Upper lobe of right lung (tissue), 1 donor: ENCODE data around the gene PPP1R11. TPM values are rescaled to one million over a fixed set of nuclear protein-coding genes. Genes with fewer than 3 reads are reported as not detected.
"Not testable (repeated sequence)": the region's sequence is repeated elsewhere in the genome, so short reads cannot be mapped to it uniquely, and the experiment has no call there.

Experiments
- ATAC-seq: fragments of 200-7000 bp; cut with Tn5 transposase; one replicate; pipeline ENCODE4 v1.9.1; 2020; ENCODE audit warnings: mild to moderate bottlenecking, moderate library complexity
- DNase-seq: peaks from one replicate; pipeline ENCODE4 v3.0.0-alpha.2; 2020
- H3K27ac ChIP-seq: fragments of 200-600 bp; one replicate; pipeline ENCODE4 v1.8.0; 2022
- H3K27me3 ChIP-seq: fragments of 200-600 bp; one replicate; pipeline ENCODE4 v1.8.0; 2022; ENCODE audit warnings: mild to moderate bottlenecking
- H3K36me3 ChIP-seq: fragments of 200-600 bp; one replicate; pipeline ENCODE4 v1.8.0; 2022
- H3K4me1 ChIP-seq: fragments of 200-600 bp; one replicate; pipeline ENCODE4 v1.8.0; 2022
- H3K4me3 ChIP-seq: fragments of 200-600 bp; one replicate; pipeline ENCODE4 v1.8.0; 2022; ENCODE audit warnings: mild to moderate bottlenecking
- H3K9me3 ChIP-seq: fragments of 200-600 bp; one replicate; pipeline ENCODE4 v1.8.0; 2022
- intact Hi-C: fragments of 100-400 bp; cut with DNase I; formaldehyde crosslinking; loops from one replicate; pipeline ENCODE4 v1.11.0; 2022
- total RNA-seq: library from RNA; stranded (reverse); fragmentation: NEBNext Ultra II Directional; extraction: Animal tissue kit (Norgen Biotek cat#: 25700); gene quantifications from one replicate; pipeline ENCODE4 v1.2.1, GENCODE V29; 2021
- TF ChIP-seq, protein P1 (sequence below): fragments of 200-600 bp; IDR thresholded peaks from one replicate; pipeline ENCODE4 v1.8.0; 2022; ENCODE audit warnings: antibody characterized with exemption
- donor health status: DM: no; HTN: yes; CAD: no; lungs with severe emphysema.

PPP1R11 gene
- total RNA-seq, 1 donor from 2014 or later: 62.6 TPM

DNA sequence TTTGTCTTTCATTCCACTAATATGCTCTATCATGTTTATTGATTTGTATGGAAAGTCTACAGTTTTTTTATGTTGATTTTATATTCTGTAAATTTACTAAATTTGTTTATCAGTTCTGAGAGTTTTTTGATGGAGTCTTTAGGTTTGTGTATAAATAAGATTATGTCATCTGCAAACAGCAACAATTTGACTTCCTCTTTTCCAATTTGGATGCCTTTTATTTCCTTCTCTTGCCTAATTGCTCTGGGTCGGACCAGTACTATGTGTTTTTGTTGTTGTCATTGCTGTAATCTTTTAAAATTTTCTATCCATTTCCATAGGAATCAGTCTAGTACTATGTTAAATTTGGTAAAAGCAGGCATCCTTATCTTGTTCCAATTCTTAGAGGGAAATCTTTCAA, 37.4 kb upstream of the PPP1R11 start:
- Histone ChIP-seq H3K4me1 (no peaks in the 10 kb centered on the region), H3K9me3 (no peaks in the 10 kb centered on the region), H3K36me3 (no peaks in the 10 kb centered on the region), H3K27ac (no peak overlapping the region), H3K4me3 (no peak overlapping the region), H3K27me3 (no peaks in the 10 kb centered on the region)
- intact Hi-C loops: no loop called here
- no peak for ATAC-seq
- TF ChIP-seq, protein P1, sequence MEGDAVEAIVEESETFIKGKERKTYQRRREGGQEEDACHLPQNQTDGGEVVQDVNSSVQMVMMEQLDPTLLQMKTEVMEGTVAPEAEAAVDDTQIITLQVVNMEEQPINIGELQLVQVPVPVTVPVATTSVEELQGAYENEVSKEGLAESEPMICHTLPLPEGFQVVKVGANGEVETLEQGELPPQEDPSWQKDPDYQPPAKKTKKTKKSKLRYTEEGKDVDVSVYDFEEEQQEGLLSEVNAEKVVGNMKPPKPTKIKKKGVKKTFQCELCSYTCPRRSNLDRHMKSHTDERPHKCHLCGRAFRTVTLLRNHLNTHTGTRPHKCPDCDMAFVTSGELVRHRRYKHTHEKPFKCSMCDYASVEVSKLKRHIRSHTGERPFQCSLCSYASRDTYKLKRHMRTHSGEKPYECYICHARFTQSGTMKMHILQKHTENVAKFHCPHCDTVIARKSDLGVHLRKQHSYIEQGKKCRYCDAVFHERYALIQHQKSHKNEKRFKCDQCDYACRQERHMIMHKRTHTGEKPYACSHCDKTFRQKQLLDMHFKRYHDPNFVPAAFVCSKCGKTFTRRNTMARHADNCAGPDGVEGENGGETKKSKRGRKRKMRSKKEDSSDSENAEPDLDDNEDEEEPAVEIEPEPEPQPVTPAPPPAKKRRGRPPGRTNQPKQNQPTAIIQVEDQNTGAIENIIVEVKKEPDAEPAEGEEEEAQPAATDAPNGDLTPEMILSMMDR: no peak
- DNase-seq: no peak

DNA sequence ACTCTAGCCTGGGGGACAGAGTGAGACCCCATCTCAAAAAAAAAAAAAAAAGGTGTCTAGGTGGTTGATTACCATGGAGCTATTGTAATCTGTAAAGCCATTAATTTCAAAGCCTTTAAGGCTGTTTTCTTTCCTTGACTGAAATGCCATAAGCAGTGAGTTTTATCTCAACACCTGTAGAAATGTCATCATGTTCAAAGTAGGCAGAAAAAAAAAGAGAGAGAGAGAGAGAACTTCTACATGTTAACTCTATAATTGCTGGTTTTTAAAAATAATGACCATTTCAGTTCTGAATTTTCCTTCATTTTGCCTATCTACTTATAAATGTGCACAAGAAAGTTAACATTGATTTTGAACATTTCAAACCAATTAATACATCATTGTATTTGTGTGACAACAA, 35.6 kb upstream of the PPP1R11 start:
- Histone ChIP-seq H3K36me3 (no peaks in the 10 kb centered on the region), H3K27me3 (no peaks in the 10 kb centered on the region), H3K27ac (no peak overlapping the region), H3K4me1 (no peaks in the 10 kb centered on the region), H3K9me3 (no peaks in the 10 kb centered on the region), H3K4me3 (no peak overlapping the region)
- no peak for ATAC-seq
- DNase-seq: no peak
- TF ChIP-seq, protein P1: no peak
- intact Hi-C loops: no loop called here

DNA sequence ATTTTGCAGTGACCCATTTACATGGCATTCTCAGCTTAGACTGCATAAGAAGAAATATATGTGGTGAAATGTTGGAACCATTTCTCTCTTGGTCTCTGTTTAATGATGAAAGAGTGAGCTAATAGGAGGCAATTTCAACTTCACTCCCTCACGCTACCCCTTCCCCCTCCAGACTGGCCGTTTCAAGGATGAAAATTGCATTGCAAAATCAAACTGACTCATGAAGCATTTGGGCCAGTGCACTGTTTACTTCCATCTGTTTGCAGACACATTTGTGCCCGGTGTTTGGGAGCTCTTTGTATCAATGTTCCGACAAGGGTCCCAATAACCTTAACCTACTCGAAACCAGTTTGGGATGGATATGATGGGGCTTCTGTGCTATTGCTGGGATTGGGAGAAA, 33.6 kb upstream of the PPP1R11 start:
- H3K27ac ChIP-seq, H3K4me3 ChIP-seq, H3K4me1 ChIP-seq, DNase-seq, H3K27me3 ChIP-seq, H3K36me3 ChIP-seq, intact Hi-C loops, H3K9me3 ChIP-seq: not testable (repeated sequence)
- ATAC-seq: peak; percentile 83

DNA sequence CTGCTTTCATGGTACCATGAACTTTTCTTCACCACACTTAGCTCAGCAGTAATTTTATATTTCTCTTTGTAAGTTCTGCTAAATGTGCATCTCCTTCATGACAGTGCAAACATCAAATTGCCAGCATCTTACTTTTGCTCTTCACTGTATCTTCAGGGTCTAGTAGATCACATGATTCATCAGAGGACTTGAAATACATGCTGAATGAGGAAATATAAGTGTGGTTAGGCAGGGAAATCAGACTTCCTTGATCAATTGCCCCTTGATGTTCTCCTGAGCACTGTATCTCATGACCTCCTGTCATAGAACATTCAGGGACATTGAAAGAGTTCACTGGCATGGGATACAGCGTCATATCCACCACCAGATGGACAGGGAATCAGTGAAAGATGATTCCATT, 31.2 kb upstream of the PPP1R11 start:
- Histone ChIP-seq H3K27ac (no peak overlapping the region), H3K4me1 (no peaks in the 10 kb centered on the region), H3K4me3 (no peak overlapping the region), H3K27me3 (no peaks in the 10 kb centered on the region), H3K36me3 (no peaks in the 10 kb centered on the region), H3K9me3 (no peaks in the 10 kb centered on the region)
- intact Hi-C loops: no loop called here
- DNase-seq: no peak
- peak; percentile 50 for ATAC-seq
- TF ChIP-seq, protein P1: no peak

DNA sequence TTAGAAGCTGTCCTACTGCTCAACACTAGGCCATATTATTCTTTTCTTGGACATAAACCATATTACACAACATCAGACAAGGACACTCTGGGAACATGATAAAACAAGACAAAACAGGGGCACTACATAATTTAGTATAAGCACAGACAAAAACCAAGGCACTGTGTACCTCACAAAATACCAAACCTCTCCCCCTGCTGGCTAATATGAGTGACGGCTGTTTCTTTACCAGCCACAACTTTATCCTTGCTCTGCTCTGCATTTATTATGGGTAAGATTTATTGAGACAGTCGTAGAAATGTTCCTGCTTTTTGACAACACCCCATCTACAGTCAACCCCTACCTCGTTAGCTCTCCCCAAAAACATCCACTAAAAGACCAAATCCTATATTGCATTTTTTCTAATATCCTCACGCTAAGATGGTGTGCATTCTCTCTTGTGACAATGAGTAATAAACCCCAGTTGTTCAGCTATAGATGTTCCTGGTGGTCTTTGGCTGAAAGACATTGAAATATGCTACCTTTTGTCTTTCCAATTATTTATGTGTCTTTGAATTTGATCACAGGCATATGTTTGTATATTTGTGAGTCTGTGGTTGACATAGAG, 29.7 kb upstream of the PPP1R11 start:
- peak; percentile 75 for ATAC-seq
- TF ChIP-seq, protein P1: peak; percentile 52
- intact Hi-C loops: no loop called here
- no peak for DNase-seq
- H3K27me3 ChIP-seq: no peaks in the 10 kb centered on the region
- H3K36me3 ChIP-seq: no peaks in the 10 kb centered on the region
- H3K27ac ChIP-seq: no peak overlapping the region
- no peaks in the 10 kb centered on the region for H3K9me3 ChIP-seq
- H3K4me1 ChIP-seq: no peaks in the 10 kb centered on the region
- no peak overlapping the region for H3K4me3 ChIP-seq

GRCh38 chr6:30041221-30041620, 25.8 kb upstream of the PPP1R11 start:
- TF ChIP-seq, protein P1: no peak
- H3K9me3 ChIP-seq: no peaks in the 10 kb centered on the region
- ATAC-seq (no peak), DNase-seq (no peak)
- H3K4me1 ChIP-seq: no peaks in the 10 kb centered on the region
- H3K36me3 ChIP-seq: no peaks in the 10 kb centered on the region
- no peak overlapping the region for H3K27ac ChIP-seq
- intact Hi-C loops: no loop called here
- no peak overlapping the region for H3K4me3 ChIP-seq
- H3K27me3 ChIP-seq: no peaks in the 10 kb centered on the region
